Left lobe of liver (tissue), 2 donors: Measurements from ENCODE around the gene GARIN1A. TPM values are rescaled to one million over a fixed set of nuclear protein-coding genes. Genes with fewer than 3 reads are reported as not detected.
"Not testable (repeated sequence)": the region's sequence is repeated elsewhere in the genome, so short reads cannot be mapped to it uniquely, and the experiment has no call there.

Source experiments
- ATAC-seq: fragments of 200-7000 bp; cut with Tn5 transposase; one replicate; pipeline ENCODE4 v1.9.1; 2020; ENCODE audit warnings: mild to moderate bottlenecking, moderate library complexity
- DNase-seq: peaks from one replicate; pipeline ENCODE4 v3.0.0-alpha.2; 2020; ENCODE audit warnings: low spot score
- total RNA-seq: library from RNA; stranded (reverse); gene quantifications from one replicate; pipeline ENCODE4 v1.2.1, GENCODE V29; 2021
- donor health status: DM: no; HTN: no; CAD: no; lungs with moderate emphysema.
- donor health status: DM: no; HTN: yes; CAD: no.

Gene GARIN1A
- 0.38 TPM for total RNA-seq

DNA sequence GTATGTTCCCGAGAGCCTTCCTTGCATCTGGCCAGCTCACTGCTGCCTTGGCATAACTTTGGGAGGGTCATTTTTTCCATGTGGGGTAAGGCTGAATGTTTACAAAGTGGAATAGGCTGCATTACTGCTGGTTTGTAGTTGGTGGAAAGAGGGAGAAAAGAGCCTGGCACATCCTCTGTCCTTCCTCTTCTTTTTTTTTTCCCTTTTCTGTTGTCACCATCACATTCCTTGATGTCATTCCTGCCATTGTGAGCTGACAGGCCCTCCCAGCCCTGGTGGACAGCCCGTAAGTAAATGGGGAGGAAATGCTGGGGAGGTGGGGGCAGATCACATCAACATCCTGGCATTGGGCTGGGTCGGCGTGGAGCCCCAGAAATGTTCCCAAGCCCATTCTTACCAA lies at the start of gene GARIN1A:
TSS of gene GARIN1A (plus strand) at position 301 of the 400 bp plus-strand sequence. CDS start 106 bp downstream, outside the sequence.
- no peak for ATAC-seq

DNA sequence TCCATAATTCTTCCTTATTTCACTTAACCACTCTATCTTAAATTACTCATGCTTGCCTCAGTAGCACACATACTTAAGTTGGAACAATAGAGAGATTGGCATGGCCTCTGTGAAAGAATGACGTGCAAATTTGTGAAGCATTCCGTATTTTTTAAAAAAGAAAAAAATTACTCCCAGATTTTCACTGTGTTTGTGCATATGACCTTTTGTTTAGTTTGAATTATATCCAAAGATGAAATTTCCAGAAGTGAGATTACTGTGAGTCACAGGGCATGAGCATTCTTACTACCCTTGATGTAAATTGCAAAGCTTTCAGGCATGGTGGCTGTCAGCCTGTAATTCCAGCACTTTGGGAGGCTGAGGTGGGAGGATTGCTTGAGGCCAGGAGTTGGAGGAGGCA lies 45.0 kb upstream of the GARIN1A start:
- not testable (repeated sequence) for ATAC-seq, DNase-seq

More for the DNA sequence above, at the start of gene GARIN1A:
- DNase-seq: no peak

DNA sequence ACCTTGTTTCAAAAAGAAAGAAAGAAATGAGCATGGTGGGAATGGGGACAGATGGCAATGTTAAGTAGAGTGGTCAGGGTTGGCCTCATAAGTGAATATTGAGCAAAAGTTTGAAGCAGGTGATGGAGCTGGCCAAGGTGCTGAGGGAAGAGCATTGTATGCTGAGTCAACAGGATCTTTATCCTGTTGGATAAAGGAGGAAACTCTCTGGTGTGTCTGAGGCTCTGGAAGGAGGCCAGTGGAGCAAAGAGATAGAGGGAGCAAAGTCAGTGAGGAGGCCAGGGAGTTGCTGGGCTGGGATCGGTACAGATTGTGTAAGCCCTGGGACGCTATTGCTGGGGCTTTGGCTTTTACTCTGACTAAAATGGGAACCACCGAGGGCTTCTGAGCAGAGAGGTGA lies 38.2 kb upstream of the GARIN1A start:
- peak; percentile 90 for ATAC-seq
- DNase-seq: peak; percentile 67

DNA sequence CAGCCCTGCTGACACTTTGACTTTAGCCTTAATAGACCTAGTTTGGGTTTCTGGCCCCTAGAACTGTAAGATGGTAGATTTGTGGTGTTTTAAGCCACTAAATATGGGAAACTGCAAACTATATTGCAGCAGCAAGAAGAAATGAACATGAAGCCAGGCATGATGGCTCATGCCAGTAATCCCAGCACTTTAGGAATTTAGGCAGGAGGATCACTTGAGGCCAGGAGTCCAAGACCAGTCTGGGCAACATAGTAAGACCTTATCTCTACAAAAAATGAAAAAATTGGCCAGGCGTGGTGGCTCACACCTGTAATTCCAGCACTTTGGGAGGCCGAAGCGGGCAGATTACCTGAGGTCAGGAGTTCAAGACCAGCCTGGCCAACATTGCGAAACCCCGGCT lies 26.9 kb upstream of the GARIN1A start:
- ATAC-seq, DNase-seq: not testable (repeated sequence)

DNA sequence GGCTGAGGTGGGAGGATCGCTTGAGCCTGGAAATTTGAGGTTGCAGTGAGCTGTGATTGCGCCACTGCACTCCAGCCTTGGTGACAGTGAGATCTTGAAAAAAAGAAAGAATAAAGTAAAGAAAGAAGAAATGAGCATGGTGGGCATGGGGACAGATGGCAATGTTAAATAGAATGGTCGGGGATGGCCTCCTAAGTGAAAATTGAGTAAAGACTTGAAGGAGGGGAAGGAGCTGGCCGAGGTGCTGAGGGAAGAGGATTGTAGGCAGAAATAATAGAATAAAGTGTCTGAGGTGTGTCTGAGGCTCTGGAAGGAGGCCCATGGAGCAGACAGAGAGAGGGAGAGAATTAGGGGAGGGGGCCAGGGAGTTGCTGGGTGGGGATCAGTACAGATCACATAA lies 26.2 kb upstream of the GARIN1A start:
- ATAC-seq, DNase-seq: not testable (repeated sequence)

DNA sequence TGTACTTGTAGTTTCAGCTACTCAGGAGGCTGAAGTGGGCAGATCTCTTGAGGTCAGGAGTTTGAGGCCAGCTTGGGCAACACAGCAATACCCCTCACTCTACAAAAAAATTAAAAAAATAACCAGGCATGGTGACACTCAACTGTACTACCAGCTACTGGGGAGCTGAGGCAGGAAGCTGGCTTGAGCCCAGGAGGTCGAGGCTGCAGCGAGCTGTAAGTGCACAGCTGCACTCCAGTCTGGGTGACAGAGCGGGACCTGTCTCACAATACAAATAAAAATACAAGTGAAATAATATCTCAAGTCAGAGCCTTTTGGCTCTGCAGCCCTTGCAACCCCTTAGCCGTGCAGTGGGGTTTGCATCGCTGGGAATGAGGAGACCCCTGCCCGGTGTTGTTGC lies 25.2 kb upstream of the GARIN1A start:
- ATAC-seq, DNase-seq: not testable (repeated sequence)

DNA sequence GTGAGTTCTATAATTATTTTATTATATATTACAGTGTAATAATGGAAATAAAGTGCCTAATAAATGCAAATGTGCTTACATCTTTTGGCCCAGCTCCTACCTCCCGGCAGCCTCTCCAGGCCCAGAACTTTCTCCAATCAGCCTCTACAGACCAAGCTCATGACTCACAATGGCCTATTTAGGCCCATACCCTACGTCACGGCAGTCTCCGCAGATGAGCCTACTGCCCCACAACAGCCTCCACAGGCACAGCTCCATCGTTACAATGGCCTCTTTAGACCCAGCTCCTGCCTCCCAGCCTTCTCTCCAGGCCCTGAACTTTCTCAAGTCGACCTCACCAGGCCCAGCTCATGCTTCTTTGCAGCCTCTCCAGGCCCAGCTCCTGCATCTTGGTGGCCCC lies 21.0 kb upstream of the GARIN1A start:
- DNase-seq, ATAC-seq: not testable (repeated sequence)

DNA sequence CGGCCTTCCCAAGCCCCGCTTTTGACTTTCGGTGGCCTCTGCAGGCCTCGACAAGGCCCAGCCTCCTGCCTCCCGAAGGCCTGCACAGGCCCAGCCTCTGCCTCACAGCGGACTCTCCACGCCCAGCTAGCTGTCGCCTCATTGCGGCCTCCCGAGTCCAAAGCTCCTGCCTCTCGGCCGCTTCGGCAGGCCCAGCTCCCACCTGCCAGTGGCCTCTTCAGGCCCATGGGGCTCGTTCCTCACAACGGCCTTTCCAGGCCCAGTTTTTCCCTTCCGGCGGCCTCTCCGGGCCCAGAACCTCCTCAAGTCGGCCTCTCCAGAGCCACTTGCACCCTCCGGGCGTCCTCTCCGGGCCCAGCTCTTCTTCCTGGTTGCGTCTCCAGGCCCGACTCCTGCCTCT lies 19.5 kb upstream of the GARIN1A start:
- DNase-seq, ATAC-seq: not testable (repeated sequence)

DNA sequence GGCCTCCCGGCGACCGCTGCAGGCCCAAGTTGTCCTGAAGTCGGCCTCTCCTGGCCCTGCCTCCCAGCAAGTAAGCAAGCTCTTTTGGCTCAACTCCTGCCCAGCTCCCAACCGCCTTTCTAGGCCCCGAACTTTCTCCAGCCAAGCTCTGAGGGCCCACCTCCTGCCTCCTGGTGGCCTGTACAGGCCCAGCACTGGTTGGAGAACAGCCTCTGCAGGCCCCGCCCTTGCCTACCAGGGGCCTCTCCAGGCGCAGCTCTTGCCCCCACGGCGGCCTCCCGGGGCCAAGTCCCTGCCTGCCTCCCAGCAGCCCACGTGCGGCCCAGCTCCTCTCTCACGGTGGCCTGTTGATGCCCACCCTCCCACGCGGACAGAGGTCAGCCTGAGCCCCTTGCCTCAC lies 18.9 kb upstream of the GARIN1A start:
- not testable (repeated sequence) for DNase-seq, ATAC-seq

DNA sequence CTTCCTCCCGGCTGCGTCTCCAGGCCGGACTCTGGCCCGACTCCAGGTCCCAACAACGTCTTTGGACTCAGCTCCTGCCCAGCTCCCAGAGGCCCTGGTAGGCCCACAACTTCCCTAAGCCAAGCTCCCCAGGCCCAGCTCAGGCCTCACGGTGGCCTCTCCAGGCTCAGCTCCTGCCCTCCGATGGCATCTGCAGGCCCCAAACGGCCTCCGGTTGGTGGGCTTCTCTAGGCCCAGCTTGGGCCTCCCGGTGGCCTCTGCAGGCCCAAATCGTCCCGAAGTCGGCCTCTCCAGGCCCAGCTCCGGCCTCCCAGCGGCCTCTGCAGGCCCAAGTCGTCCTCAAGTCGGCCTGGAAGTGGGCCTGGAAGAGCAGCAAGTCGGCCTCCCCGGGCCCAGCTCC lies 18.0 kb upstream of the GARIN1A start:
- not testable (repeated sequence) for ATAC-seq, DNase-seq

DNA sequence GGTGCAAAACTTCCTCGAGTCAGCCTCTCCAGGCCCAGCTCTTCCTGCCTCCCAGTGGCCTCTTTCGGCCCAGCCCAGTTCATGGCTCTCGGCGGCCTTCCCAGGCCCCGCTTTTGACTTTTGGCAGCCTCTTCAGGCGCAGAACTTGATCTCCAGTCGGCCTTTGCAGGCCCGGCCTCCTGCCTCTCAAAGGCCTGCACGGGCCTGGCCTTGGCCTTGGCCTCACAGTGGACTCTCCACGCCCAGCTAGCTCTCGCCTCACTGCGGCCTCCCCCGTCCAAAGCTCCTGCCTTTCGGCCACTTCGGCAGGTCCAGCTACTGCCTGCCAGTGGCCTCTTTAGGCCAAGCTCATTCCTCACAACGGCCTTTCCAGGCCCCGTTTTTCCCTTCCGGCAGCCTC lies 17.6 kb upstream of the GARIN1A start:
- ATAC-seq, DNase-seq: not testable (repeated sequence)

DNA sequence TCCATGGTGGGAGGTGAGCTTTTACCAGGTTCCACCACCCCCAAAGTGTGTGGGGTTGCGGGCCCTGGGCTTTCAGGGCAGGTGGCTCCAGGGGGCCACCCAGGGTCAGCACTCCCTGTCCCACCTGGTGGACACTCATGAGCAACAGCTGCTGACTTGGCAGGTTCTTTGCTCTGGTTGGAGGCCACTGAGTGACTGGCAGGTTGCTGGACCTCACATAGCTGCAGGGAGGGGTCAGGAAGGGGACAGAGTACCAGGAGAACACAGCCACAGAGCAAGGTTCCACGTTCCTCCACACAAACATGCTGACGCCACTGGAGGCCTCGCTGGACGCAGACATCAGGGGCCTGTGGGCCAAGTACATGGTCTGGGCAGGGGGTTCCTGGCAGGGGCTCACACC lies 13.7 kb upstream of the GARIN1A start:
- ATAC-seq: peak; percentile 38
- DNase-seq: not testable (repeated sequence)

DNA sequence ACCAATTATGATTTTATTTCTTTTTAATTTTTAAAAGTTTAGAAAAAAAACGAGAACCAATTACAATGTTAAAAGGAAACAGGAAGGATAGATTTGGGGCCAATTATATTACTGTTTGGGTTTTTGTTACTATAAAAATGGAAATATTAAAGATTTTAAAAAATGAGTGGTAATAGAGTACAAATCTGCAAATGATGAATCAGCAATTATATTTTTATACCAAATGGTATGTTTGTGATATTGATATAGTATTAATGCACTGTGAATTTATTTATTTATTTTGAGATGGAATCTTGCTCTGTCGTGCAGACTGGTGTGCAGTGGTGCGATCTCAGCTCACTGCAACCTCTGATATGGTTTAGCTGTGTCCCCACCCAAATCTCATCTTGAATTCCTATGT lies 11.5 kb upstream of the GARIN1A start:
- ATAC-seq (no peak), DNase-seq (no peak)

DNA sequence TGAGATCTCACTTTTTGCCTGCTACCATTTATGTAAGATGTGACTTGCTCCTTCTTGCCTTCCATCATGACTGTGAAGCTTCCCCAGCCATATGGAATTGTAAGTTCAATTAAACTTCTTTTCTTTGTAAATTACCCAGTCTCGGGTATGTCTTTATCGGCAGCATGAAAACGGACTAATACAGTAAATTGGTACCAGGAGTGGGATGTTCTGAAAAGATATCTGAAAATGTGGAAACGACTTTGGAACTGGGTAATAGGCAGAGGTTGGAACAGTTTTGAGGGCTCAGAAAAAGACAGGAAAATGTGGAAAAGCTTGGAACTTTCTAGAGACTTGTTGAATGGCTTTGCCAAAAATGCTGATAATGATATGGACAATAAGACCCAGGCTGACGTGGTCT lies 10.6 kb upstream of the GARIN1A start:
- DNase-seq: no peak
- no peak for ATAC-seq

DNA sequence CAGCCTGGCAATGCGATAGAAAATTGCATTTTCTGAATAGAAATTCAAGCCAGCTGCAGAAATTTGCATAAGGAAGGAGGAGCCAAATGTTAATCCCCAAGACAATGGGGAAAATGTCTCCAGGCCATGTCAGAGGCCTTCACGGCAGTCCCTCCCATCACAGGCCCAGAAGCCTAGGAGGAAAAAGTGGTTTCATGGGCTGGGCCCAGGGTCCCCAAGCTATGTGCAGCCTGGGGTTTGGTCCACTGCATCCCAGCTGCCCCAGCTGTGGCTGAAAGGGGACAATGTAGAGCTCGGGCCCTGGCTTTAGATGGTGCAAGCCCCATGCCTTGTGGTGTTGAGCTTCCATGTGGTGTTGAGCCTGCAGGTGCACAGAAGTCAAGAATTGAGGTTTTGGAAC lies 10.0 kb upstream of the GARIN1A start:
- ATAC-seq (no peak), DNase-seq (no peak)

DNA sequence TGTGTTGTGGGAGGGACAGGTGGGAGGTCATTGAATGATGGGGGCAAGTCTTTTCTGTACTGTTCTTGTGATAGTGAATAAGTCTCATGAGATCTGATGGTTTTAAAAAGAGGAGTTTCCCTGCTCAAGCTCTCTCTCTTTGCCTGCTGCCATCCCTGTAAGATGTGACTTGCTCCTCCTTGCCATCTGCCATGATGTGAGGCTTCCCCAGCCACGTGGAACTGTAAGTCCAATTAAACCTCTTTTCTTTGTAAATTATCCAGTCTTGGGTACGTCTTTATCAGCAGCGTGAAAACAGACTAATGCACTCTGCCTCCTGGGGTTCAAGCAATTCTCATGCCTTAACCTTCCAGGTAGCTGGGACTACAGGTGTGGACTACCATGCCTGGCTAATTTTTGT lies 8.9 kb upstream of the GARIN1A start:
- not testable (repeated sequence) for DNase-seq, ATAC-seq

DNA sequence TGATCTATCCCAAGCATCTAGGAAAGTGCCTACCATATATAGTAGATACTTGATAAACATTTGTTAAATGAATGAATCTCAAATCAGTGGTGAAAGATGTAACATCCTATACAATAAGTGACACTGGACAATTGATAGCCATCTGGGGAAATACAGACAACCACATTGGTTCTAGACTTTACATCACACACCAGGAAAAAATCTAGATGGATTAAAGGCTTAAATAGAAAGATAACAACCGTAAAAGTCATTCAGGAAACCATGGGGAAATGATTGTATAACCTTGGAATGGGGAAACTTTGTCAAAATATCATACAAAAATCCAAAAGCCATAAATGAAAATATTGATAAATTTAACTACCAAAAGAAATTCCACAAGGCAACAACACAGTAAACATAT lies 7.0 kb upstream of the GARIN1A start:
- no peak for DNase-seq
- ATAC-seq: no peak

DNA sequence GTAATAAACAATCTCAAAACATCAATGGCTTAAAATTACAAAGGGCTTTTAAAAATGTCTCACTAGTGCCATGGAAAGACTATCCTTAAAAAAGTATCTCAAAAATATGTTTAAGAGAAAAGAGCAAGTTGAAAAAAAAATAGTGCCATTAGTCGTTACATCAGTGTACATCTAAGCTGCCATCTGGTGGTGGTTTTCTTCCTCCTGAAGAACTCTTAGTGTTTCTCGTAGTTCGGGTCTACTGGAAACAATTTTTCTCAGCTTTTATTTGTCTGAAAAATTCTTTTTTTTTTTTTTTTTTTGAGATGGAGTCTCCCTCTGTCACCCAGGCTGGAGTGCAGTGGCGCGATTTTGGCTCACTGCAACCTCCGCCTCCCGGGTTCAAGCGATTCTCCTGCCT lies 5.9 kb upstream of the GARIN1A start:
- DNase-seq: no peak
- no peak for ATAC-seq

DNA sequence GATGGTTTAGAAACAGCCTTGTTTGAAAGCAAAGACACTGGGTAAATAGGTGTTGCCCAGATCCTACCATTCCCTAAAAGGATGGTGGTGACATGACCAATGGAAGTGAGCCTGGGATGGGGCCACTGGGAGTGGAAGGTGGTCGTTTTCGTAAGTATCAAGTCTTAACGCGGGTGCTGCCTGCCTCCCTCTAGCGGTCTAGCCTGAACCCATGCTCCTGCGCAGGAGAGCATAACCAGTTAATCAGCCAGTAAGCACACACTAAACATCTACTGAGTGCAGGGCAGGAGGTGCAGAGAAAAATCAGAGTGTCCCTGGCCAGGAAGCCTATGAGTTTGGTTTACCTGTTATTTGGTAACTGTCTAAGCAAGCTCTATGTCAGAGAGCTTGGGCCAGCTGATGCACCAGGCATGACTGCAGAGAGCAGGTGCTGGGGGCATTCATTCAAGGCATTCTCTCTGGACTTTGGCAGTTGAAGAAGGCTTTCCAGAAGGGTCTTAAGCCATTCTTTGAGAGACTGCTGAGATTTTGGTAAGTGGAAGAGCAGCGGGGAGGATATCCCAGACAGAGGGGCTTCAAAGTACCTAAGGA lies 930 bp downstream of the GARIN1A start:
- DNase-seq: no peak
- peak; percentile 63 for ATAC-seq

DNA sequence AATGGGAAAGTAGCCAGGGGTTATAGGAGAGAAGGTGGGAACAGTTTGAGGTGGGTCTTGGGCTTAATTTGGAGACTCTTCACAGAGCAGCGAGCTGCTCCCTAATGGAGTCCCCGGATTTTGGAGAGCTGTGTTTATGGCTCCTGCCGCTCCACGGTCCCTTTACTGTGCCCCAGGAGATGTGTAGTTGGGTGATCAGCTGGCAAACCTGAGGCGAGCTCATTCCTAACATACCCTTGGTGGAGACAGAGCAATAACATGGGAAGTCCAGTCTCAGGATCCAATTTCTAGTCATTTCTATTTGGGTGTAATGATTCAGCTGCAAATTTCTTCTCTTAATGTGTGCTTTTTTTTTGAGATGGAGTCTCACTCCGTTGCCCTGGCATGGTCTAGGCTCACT lies 1.5 kb downstream of the GARIN1A start:
- DNase-seq (no peak), ATAC-seq (no peak)

DNA sequence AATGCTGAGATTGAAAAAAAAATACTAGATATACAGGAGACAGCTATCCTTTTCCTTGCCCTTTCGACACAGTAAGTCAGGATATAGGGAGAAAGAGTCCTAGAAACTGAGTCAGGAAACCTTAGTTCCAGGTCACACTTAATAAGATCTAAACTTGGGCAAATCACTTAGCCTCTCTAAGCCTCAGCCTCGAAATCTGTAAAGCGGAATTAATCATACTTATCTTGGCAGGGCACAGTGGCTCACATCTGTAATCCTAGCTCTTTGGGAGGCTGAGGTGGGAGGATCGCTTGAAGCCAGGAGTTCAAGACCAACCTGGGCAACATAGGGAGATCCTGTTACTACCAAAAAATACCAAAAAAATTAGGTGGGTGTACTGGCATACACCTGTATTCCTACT lies 4.6 kb downstream of the GARIN1A start:
- ATAC-seq (no peak), DNase-seq (no peak)

DNA sequence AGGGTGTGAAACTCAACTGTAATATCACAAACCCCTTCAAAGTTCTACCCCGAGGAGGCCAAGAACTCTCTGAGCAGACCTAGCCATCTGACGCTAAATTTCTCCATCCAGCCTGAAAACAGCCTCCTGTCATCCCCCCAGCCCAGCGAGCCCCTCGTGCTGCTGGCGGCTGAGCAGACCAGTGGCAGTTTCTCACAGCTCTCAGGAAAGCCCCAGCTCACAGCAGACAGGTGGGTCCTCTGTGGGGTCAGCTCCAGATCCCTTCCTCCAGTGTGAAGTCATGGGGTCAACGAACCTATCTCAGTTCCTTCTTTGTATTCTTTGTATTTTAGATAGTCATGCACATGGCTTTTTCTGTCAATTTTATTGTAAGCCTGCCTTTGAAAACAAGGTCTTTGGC lies 7.8 kb downstream of the GARIN1A start:
- no peak for DNase-seq
- no peak for ATAC-seq
